GM18907 (cell line): ENCODE results near the gene LAIR2.
"Not testable (repeated sequence)": the region's sequence is repeated elsewhere in the genome, so short reads cannot be mapped to it uniquely, and the experiment has no call there.

Experiments
- ATAC-seq: cut with Tn5 transposase; IDR thresholded peaks from one replicate; pipeline ENCODE4 v1.9.1; 2021; ENCODE audit warnings: mild to moderate bottlenecking, moderate library complexity; ENCODE audit not compliant: unreplicated experiment

Gene LAIR2

GRCh38 chr19:54464044-54464629 is 38.5 kb upstream of the LAIR2 start:
- peak; percentile 51 for ATAC-seq

DNA sequence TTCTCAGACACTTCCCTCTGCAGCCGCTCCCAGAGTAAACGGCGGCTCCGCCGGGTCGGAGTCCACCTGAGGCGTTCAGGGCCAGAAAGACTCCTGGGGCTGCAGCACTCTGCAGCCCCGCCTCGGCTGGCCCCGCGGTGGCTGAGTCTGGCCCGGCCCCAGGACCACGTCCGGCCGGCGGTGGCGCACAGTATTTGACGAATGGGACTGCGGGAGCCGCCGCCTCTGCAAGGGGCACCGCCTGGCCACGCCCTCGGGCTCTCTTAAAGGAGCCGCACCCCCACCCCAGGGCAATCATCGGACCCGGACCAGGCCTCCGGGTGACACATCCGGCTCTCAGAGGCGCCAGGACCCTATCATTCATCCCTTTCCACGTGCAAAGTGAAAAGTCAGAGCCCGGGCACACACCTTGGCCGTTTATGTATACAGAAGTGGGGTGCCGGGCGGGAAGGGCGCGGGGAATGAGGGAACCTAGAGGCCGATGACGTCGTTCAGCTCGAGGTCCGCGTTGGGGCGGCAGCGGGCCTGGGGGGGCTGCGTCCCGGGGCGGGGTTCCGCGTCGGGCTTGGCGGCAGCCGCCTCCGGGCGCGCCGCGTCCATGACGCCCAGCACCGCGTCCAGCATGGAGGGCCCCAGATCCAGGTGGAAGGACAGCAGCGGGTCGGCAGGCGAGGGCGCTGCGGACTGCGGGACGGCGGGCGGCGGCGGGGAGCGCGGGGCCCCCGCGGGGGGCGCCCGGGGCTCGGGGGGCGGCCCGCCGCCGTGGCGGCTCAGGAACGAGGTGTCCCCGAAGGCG is 37.8 kb upstream of the LAIR2 start:
- ATAC-seq = peak; percentile 40

DNA sequence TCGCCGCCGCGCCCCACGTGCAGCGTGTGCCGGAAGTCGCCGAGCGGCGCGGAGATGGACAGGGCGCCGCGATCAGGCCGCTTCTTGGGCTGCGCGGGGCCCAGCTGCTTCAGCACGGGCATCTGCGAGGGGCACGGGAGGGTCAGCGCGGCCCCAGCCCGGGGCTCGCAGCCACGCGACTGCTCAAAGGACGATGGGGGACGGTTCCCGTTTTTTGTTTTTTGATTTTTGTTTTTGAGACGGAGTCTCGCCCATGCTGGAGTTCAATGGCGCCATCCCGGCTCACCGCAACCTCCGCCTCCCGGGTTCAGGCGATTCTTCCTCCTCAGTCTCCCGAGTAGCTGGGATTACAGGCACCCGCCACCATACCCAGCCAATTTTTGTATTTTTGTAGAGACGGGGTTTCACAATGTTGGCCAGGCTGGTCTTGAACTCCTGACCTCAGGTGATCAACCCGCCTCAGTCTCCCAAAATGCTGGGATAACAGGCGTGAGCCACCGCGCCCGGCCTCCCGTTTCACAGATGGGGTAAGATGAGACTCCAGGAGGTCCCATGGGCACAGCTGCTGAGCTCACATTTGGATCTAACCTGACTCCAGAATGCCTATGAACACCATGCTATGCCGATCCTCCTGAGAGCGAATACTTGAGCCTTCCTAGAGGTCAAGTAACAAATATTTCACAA is 37.1 kb upstream of the LAIR2 start:
- ATAC-seq = no peak

GRCh38 chr19:54466110-54466480 is 36.5 kb upstream of the LAIR2 start:
- not testable (repeated sequence) for ATAC-seq

DNA sequence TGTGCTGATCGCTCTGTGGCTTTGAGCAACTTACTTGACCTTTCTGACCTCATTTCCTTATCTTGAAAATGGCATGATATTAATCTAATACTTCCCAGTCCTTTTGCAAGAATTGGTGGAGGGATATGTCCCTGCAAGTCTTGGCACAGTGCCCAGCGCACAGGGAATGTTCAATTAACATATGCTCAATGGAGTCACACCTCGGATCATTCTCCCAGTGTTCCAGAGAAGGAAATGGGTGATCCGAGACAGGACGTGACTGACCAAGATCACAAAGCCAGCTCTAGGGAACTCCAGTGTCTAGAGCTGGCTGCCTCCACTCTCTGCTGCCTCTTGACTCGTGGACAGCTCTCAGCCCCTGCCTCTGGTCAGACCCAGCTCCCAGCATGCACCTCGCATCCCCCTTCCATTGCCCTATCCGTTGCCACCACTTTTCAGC is 33.1 kb upstream of the LAIR2 start:
- ATAC-seq = no peak

DNA sequence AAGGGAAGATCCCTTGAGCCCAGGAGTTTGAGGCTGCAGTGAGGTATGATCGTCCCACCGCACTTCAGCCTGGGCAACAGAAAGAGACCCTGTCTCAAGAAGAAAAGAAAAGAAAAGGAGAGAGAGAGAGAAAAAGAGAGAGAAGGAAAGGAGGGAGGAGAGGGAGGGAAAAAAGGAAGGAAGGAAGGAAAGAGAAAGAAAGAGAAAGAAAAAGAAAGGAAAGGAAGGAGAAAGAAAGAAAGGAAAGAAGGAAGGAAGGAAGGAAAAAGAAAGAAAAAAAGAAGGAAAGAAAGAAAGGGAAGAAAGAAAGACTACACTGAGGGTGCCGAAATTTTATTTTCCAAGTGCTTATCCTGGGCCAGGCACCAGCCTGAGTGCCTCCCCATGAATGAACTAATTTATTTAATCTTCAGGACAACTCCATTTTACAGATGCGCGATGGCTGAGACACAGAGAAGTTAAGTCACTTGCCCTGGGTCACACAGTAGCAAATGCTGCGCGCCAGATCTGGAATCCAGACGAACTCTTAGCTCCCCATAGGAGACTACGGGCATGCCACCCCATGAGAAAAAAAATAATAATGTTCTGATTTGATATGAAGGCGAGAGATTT is 32.2 kb upstream of the LAIR2 start:
- ATAC-seq = no peak

GRCh38 chr19:54470991-54471782 is 31.4 kb upstream of the LAIR2 start:
- no peak for ATAC-seq

DNA sequence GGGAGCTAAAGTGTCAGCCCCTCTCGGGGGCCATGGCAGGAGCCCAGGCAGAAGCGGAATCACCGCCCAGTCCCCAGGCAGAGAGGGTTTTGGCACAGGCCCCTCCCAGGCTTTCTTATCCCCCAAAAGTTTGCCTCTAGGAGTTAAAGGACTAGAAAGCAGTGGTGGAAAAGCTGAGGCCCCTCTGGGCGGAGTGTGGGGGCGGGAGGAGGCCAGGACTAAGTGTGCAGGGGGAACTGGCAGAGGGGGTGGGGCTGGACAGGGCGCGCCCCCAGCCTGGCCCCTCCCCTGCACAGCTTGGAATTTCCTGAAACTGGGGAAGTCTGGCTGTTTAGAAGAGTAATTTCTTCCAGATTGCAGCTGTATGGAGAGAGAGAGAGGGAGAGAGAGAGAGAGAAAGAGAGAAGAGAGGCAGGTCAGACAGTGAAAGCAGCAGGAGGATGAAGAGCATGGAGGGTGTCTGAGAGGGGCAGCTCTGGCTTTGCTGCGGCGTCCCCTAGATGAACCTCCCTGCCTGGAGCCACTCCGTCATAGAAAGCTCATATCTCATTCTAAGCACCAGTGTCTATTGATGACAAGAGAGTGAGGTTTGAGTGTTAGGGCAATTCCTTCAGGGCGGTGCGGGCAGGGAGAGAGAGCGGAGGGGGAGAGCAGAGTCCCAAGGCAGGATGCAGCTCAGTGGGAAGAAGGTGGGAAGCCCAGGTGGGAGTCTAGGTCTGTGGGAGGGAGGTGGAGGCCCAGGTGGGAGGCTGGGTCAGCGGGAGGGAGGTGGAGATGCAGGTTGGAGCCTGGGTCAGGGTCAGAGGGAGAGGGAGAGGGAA is 29.4 kb upstream of the LAIR2 start, which contains the start of gene CDC42EP5:
Gene CDC42EP5, minus strand, starts transcription at position 226 of the 821 bp plus-strand sequence. CDS start 7,749 bp downstream, outside the sequence.
- ATAC-seq = no peak

GRCh38 chr19:54473892-54474372 is 28.7 kb upstream of the LAIR2 start:
- no peak for ATAC-seq

DNA sequence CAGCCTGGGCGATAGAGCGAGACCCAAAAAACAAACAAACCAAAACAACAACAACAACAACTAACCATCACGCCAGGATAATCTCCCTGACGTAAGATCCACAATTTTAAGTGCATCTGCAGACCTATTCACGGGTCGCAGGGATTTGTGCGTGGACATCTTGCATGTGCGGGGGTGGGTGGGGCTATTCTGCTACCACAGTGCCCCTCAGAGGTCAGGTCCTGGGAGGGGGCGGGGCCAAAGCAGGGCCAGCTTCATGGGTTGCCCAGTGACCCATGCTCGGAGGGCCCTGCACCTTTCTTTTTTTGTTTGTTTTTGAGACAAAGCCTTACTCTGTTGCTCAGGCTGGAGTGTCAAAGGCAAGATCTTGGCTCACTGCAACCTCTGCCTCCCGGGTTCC is 26.9 kb upstream of the LAIR2 start:
- ATAC-seq = no peak

- ATAC-seq = no peak
These were observed 25.0 kb upstream of the LAIR2 start for GRCh38 chr19:54477650-54478049.

DNA sequence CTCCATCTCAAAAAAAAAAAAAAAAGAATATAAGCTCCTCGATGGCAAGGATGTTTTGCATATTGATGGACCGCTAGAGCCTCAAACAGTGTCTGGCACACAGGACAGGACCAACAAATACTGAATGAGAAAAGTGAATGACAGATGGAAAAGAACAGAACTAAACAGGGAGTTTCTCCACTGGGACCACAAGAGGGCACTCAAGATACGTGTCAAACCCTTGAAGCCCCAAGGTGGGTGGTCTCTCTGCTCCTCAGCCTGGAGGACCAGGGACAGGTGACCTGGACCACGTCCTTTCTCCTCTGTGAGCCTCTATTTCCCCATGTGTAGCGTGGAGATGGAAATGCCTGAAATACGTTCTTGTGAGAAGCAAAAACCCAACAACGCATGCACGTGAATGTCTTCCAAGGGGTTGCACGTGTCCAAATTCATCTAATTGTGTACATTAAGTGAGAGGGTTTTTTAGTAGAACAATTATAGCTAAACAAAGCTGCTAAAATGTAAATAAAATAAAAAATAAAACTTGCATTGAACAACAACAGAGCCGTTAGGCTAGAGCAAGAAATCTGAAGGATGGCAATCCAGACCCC is 23.9 kb upstream of the LAIR2 start:
- no peak for ATAC-seq

GRCh38 chr19:54480051-54480450 is 22.6 kb upstream of the LAIR2 start:
- no peak for ATAC-seq

DNA sequence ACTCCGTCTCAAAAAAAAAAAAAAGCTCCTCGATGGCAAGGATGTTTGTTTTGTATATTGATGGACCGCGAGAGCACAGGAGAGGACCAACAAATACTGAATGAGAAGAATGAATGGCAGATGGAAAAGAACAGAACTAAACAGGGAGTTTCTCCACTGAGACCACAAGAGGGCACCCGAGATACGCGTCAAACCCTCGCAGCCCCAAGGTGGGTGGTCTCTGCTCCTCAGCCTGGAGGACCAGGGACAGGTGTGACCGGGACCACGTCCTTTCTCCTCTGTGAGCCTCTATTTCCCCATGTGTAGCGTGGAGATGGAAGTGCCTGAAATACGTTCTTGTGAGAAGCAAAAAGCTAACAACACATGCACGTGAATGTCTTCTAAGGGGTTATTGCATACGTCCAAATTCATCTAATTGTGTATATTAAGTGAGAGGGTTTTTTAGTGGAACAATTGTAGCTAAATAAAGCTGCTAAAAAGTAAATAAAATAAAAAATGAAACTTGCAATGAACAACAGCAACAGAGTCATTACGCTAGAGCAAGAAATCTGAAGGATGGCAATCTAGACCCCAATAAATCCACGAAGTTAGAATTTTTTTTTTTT is 21.2 kb upstream of the LAIR2 start:
- no peak for ATAC-seq

GRCh38 chr19:54482889-54483288 is 19.7 kb upstream of the LAIR2 start:
- no peak for ATAC-seq

DNA sequence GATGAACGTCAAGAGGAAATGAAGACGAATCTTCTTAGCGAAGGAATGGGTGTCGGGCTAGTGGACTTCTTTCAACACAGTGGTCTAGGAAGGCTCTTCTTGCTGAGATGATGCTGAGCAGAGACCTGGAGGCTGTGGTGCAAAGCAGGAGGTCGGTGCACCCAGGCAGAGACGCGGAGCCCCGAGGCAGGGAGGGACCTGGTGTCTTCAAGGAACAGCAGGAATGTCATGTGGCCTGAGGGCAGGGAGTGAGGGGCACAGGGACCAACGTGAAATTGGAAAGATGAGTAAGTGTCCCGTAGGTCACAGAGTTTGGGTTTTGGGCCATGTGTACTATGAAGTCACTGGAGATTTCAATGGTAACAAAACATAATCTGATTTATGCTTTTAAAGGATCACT is 18.2 kb upstream of the LAIR2 start:
- no peak for ATAC-seq

- no peak for ATAC-seq
These were observed 16.8 kb upstream of the LAIR2 start for GRCh38 chr19:54485851-54486250.

DNA sequence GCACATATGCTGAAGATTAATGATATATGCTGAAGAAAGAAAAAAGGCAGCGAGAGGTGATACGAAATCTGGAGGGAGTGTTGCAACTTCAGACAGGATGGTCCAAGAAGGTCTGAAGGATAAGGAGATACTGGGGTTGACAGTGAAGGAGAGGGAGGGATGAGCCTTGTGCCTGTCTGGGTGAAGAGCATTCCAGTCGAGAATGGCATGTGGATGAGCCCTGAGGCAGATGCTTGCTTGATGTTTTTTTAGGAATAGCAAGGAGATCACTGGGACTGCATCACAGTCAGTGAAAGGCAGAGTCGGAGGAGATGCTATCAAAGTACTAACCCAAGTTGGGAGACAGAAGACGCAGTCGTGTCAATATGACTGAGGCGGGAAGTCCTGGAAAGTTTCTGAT is 13.3 kb upstream of the LAIR2 start:
- no peak for ATAC-seq

GRCh38 chr19:54489766-54490165 is 12.9 kb upstream of the LAIR2 start:
- no peak for ATAC-seq
